HG03066 (cell line): ENCODE data around the gene LINC00305.

Experiments
- ATAC-seq: cut with Tn5 transposase; IDR thresholded peaks from one replicate; pipeline ENCODE4 v1.9.1; 2021; ENCODE audit warnings: low read depth; ENCODE audit not compliant: unreplicated experiment

Gene LINC00305

GRCh38 chr18:64148988-64149387, at the start of gene LINC00305:
LINC00305 (minus strand) TSS chr18:64149088.
- ATAC-seq = no peak

- no peak for ATAC-seq
These were observed 42.2 kb upstream of the LINC00305 start for GRCh38 chr18:64191069-64191468.

- no peak for ATAC-seq
These were observed 37.1 kb upstream of the LINC00305 start for GRCh38 chr18:64185987-64186386.

DNA sequence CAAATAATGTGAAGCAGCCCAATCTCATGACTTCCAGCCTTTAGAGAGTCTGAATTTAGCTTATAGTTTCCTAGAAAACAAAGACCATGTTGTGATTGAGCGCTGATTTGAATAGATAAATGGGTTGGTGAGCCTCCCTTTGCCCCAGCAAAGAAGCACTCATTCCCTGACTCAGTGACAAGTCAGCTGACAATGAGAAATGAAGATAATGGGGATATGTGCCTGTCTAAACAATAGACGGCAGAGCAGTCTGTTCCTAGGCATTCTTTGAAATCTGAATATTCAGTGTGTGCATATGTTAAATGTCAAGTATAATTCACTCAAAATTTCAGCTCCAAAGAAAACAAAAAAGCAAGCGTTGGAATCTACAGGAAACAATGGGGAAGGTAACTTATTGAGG, 34.8 kb upstream of the LINC00305 start:
- no peak for ATAC-seq

DNA sequence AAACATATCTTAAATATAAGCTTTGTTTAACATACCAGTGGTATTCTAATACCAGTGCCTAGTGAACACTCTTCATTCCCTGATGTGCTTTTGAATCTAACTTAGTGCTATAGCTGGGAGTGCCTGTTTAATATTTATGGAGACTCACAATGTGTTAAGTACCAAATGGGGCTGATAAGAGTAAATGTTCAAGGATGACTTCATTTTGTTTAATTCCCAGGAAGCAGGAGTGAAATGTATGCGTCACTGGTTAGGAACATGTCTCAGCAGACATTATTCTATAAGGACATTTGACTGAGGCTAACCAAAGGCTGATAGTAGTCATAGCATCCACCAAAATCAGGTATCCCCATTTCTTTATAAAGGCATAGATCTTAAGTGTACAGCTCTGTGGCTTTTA, 31.7 kb upstream of the LINC00305 start:
- ATAC-seq = no peak

DNA sequence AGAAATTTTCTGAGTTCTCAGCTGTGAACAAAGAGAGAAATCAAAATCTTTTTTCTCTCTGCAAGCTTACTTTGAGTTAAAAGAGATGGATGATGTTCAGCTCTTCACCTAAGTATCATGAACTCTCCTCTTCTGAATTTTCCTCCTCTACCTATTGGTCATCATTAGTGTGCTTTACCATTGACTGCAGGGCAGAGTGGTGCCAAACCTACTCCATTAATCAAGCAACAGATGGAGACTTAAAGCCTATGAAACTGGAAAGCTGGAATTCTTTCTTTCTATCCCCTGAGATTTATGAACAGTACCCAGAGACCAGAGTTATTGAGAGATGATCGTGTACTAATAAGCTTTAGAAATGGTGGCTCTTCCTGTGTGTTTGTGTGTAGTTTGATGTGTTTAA, 31.3 kb upstream of the LINC00305 start:
- no peak for ATAC-seq

- ATAC-seq = no peak
These were observed 30.7 kb upstream of the LINC00305 start for GRCh38 chr18:64179556-64180080.

DNA sequence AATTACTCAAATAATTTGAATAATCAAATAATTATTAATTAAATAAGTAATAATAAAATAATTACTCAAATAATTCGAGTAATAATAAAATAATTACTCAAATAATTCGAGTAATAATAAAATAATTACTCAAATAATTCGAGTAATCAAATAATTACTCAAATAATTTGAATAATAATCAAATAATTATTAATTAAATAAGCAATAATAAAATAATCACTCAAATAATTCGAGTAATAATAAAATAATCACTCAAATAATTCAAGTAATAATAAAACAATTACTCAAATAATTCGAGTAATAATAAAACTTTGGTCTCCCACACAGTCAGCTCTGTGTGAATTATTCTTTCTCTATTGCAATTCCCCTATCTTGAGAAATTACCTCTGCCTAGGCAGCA, 30.0 kb upstream of the LINC00305 start:
- no peak for ATAC-seq

DNA sequence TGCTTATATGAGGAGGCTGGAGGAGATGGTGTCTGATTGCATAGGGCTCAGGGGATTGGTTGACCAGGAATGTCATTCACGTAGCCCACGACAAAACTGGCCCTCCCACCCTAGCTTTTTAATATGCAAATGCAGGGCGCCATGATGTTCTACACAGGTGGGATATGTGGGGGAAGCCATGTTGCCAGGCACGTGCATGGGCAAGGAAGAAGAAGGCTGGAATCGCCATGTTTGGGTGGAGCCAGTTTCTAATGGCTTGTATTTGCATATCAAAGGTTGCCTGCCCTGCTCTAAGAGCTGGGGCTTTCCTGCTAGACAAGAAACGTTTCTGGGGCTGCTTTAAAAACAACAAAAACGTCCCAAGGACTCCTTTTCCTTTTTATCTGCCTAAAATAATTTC, 26.5 kb upstream of the LINC00305 start:
- no peak for ATAC-seq

- ATAC-seq = no peak
These were observed 22.7 kb upstream of the LINC00305 start for GRCh38 chr18:64171576-64171975.

DNA sequence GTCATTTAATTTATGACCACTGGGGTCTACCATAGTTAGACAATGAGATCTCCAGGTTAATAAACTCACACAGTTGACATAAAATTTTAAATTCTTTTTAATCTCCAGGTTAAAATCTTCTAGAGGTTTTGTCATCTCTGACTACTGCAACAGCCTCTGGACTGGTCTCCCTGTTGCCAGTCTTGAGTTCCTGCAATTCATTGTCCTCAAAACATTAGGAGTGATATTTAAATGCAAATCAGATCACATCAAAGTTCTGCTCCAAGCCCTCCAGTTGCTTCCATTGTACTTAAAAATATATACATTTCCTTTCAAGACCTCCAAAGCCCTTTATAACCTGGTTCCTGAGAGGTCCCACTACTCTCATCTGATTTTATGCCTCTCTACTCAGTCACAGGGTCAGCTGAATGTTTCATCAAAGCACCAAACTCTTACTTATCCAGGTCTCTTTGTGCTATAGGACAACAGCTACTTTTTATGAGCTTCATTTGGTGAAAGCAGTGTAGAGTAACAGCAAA, 18.6 kb upstream of the LINC00305 start:
- ATAC-seq = no peak

DNA sequence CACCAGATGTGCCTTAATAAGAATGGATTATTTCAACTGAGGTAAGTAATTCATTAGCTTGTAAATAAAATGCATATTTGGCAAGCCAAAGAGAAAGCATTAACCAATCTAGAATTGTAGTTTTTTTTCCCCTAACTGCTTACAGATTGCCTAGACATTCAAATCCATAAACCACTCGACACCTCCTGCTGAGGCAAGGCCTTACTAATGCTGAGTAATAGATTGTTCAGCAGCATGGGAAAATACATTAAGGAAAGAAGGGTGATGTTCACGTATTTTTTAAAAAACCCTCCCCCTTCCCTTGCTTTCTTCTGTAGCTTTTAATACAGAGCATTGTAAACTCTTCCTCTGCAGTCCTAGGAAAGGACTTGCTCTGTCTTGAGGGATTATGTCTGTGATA, 17.0 kb upstream of the LINC00305 start:
- ATAC-seq = no peak

DNA sequence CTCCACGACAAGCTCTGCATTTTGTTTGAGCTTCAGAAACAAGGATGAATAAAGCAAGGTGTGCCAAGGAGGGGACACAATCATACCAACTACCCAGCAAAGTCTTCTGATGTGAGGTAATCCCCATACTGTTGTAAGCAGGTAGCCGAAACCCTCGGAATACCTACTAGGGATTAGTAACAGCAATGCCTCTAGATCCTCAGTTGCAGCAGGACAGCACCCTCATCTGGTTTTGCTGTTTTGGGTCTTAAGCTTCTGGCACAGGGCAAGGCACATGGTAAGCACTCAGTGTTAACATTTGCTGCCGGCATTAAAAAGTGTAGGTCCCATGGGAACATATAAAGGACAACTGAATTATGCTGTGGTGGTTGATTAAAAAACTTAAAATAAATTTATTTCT, 16.0 kb upstream of the LINC00305 start:
- ATAC-seq = no peak

GRCh38 chr18:64149916-64150438, 1.1 kb upstream of the LINC00305 start:
- no peak for ATAC-seq

DNA sequence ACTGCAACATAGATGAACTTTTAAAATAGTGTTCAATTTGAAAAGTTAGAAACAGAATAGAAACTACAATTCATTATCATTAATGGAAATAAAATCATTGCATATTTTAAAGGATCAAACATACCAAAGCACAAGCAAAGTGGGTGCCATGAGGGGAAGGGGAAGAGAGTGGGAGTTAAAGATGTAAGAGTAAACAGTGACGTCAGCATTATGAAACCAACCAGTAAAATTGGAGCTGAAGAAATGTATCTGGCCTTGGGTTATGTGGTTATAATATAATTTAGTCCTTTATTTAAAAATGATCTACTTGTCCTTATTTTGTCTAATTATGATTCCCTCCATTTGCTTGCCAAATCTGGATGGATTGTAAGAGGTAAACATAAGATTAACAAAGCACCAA, 6.0 kb downstream of the LINC00305 start:
- no peak for ATAC-seq

DNA sequence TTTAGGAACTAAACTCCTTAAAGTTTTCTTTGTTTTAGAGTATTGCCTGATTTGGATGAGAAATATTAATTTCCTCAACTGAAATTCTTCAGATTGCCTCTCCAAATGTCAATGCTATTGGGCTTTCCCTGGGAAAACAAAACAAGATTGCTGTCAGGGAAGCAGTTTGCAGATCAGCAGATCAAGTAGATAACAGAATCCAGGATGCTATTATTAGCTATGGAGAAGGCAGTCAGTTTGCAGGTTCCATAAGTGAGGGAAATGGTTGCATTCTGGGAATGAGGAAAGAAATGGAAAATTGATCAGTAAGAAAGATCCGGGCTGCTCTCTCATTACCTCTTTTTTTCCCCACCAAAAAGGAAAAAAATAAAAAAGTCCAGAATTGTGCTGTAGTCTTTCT, 11.0 kb downstream of the LINC00305 start:
- no peak for ATAC-seq

GRCh38 chr18:64134044-64134747, 14.7 kb downstream of the LINC00305 start:
- no peak for ATAC-seq

DNA sequence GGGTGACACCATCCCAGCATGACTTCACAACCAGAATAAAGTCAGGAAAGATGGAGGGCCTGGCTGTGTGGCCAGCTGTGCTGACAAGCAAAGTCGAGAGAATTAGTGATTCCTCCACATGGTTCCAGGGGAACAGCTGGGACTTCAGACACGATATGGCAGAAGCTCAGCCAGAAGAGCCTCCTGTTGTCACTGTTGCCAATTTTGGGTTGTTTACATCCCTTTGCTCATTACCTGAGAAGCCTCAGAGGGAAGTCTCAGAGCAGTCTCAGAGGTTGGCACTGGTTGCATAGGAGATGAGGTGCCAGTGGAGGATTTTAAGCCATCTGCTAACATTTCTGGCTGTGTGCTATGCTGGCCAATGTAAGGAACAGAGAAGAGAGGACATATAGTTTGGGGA, 16.0 kb downstream of the LINC00305 start:
- no peak for ATAC-seq

DNA sequence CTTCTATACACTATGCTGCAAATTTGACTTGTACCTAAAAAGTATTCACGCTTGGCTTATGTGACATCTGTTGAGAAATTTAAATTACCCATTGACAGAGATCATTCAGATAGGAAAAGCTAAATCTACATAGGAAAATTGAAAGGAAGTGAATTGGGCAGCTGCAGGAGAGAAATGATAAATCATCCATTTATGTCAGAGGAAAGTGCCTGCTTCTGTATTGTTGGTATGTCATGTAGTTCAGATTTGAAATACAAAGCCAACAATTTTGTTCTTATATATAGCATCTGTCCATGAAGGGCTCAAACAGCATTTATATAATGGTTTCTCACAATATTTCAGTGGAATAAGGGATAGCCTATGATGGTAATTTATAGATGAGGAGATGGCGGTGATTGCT, 17.6 kb downstream of the LINC00305 start:
- ATAC-seq = no peak

- no peak for ATAC-seq
These were observed 21.7 kb downstream of the LINC00305 start for GRCh38 chr18:64127172-64127571.

DNA sequence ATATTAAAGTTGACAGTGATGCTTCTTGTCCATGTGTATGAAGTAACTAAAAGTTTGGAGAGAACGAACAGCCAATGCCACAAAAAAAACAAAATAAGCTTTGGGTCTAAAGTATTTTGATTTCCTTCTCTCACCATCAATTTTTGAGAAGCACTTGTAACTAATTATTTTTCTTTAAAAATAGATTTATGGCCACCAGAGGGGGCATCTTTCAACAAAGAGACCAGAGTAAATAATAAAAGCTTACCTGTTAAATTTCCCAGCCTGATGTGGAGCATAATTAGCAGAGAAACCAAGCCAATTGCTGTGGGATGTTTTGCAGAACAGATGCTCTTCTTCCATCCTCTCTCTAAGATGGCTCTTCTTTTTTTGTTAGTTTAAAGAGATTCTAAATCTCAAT, 29.0 kb downstream of the LINC00305 start:
- ATAC-seq = no peak

GRCh38 chr18:64118406-64118805, 30.5 kb downstream of the LINC00305 start:
- ATAC-seq = no peak
